Activated CD4-positive, alpha-beta memory T cell treated with anti-CD3 and anti-CD28 coated beads, Interleukin-2, amount 10 ng/mL, durations not matched to agents 7 days and 5 days (primary cell): Measurements from ENCODE around the gene SMIM5. TPM values are rescaled to one million over a fixed set of nuclear protein-coding genes. Genes with fewer than 3 reads are reported as not detected.
"Not testable (repeated sequence)": the region's sequence is repeated elsewhere in the genome, so short reads cannot be mapped to it uniquely, and the experiment has no call there.

Experiments
- CTCF ChIA-PET: fragments of 350-600 bp; sonication (Branson Sonifier 250); formaldehyde crosslinking; loops from one replicate; lab custom pipeline; 2021; ENCODE audit warnings: antibody characterized with exemption, inconsistent platforms; lab: Charles Lee
- POLR2A ChIA-PET: fragments of 350-600 bp; sonication (Branson Sonifier 250); formaldehyde crosslinking; loops from one replicate; lab custom pipeline; 2021; ENCODE audit warnings: antibody characterized with exemption; lab: Charles Lee
- DNase-seq: peaks from one replicate; pipeline ENCODE4 v3.0.0-alpha.2; 2020
- H3K27ac Mint-ChIP-seq: one replicate; pipeline ENCODE4 v1.8.0; 2021; ENCODE audit warnings: mild to moderate bottlenecking, mixed read lengths
- H3K27me3 Mint-ChIP-seq: one replicate; pipeline ENCODE4 v1.8.0; 2021; ENCODE audit warnings: mixed read lengths
- H3K36me3 Mint-ChIP-seq: one replicate; pipeline ENCODE4 v1.8.0; 2021; ENCODE audit warnings: low read depth, mixed read lengths
- H3K4me1 Mint-ChIP-seq: one replicate; pipeline ENCODE4 v1.8.0; 2021; ENCODE audit warnings: mixed read lengths
- H3K4me3 Mint-ChIP-seq: one replicate; pipeline ENCODE4 v1.8.0; 2021; ENCODE audit warnings: mild to moderate bottlenecking, mixed read lengths
- H3K9me3 Mint-ChIP-seq: one replicate; pipeline ENCODE4 v1.8.0; 2021; ENCODE audit warnings: mixed read lengths
- total RNA-seq, 2 experiments: library from RNA; stranded (reverse); gene quantifications; one replicate each; pipeline ENCODE4 v1.2.3, GENCODE V29; 2021

SMIM5 gene
- total RNA-seq, 2 experiments from 2014 or later, result not detected

DNA sequence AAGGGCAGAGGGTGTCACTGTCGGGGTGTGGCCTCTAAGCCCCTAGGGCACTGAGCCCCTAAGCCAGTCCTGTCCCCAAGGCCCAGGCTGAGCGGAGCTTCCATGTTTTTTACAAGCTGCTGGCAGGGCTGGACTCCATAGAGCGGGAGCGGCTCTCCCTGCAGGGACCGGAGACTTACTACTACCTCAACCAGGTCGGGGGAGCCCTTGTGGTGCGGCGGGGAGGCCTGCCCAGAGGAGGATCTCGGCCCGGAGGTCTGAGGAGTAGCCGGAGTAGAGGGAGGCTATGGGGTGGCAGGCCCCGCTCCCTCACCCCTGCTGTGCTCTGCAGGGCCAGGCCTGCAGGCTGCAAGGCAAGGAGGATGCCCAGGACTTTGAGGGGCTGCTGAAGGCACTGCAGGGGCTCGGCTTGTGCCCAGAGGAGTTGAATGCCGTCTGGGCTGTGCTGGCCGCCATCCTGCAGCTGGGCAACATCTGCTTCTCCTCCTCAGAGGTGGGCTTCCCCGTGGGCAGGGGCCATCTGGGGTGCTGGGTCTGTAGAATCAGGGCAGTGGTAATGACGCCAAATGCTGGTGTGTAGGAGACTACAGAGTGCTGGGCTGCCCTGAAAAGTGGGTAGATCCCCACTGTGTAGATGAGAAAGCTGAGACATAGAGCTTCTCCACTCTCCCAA is 40.8 kb upstream of the SMIM5 start:
- H3K4me3 Mint-ChIP-seq, result no peak overlapping the region
- POLR2A ChIA-PET, result no interaction called here
- H3K27ac Mint-ChIP-seq, result no peak overlapping the region
- H3K27me3 Mint-ChIP-seq, result peaks cover 4% of the 10 kb centered on the region
- no peaks in the 10 kb centered on the region for H3K36me3 Mint-ChIP-seq
- CTCF ChIA-PET, result interaction anchor here (0.6 to 6.4 kb wide), 5 partner anchors 9 to 1106 kb away, joined by 3 to 38 read pairs (median 3); no protein-coding TSS in a partner anchor
- peaks cover 15% of the 10 kb centered on the region for H3K4me1 Mint-ChIP-seq
- no peaks in the 10 kb centered on the region for H3K9me3 Mint-ChIP-seq
- DNase-seq, result no peak

DNA sequence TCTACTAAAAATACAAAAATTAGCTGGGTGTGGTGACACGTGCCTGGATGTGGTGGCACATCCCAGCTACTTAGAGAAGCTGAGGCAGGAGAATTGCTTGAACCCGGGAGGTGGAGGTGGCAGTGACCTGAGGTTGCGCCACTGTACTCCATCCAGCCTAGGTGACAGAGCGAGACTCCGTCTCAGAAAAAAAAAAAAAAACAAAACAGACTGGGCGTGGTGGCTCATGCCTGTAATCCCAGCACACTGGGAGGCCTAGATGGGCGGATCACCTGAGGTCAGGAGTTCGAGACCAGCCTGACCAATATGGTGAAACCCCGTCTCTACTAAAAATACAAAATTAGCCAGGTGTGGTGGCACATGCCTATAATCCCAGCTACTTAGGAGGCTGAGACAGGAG is 39.8 kb upstream of the SMIM5 start:
- DNase-seq, H3K27ac Mint-ChIP-seq, H3K36me3 Mint-ChIP-seq, H3K4me3 Mint-ChIP-seq, H3K9me3 Mint-ChIP-seq, POLR2A ChIA-PET, H3K27me3 Mint-ChIP-seq: not testable (repeated sequence)
- CTCF ChIA-PET, result interaction anchor here (0.6 to 6.4 kb wide), 5 partner anchors 8 to 1105 kb away, joined by 3 to 38 read pairs (median 4); no protein-coding TSS in a partner anchor
- peaks cover 15% of the 10 kb centered on the region for H3K4me1 Mint-ChIP-seq

- H3K4me3 Mint-ChIP-seq, result no peak overlapping the region
- H3K27ac Mint-ChIP-seq, result no peak overlapping the region
- H3K36me3 Mint-ChIP-seq, result no peaks in the 10 kb centered on the region
- H3K4me1 Mint-ChIP-seq, result peaks cover 11% of the 10 kb centered on the region
- POLR2A ChIA-PET, result no interaction called here
- DNase-seq, result no peak
- no peaks in the 10 kb centered on the region for H3K27me3 Mint-ChIP-seq
- CTCF ChIA-PET, result interaction anchor here (1.0 kb wide), 1 partner anchor 39 kb away, joined by 4 read pairs; the partner anchor contains the start of gene SMIM5
- no peaks in the 10 kb centered on the region for H3K9me3 Mint-ChIP-seq
Measured at GRCh38 chr17:75594499-75595283, 38.5 kb upstream of the SMIM5 start.

DNA sequence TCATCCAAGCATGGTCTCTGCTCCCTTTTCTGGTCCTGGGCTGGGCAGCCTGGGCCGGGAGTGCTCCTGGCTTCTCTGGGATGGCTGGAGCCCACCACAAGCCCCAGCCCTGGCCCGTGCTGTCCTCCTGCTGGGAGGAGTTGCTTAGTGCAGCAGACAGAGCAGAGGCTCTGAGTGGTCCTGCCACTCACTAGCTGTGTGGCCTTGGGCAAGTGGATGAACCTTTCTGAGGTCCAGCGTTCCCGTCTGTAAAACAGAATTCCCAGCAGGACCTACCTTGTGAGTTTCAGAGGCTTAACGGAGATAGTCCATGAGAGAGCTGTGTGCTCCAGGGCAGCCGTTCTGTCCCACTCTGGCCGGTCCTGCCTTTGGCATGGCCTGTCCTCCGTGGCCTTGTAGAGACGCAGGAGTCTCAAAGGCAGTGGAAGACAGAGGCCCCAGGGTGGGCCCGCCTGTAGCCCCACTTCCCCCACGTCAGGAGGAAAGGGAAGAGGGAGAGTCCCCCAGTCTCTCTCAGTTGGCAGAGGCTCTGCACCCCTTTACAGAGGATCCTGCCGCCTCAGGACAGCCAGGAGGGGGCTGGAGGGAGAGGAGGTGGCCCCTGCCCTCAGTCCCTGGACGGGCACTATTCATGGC is 37.8 kb upstream of the SMIM5 start:
- Mint-ChIP-seq H3K36me3 (no peaks in the 10 kb centered on the region), H3K4me1 (peaks cover 8% of the 10 kb centered on the region), H3K27ac (no peak overlapping the region), H3K9me3 (no peaks in the 10 kb centered on the region), H3K4me3 (no peak overlapping the region), H3K27me3 (no peaks in the 10 kb centered on the region)
- DNase-seq, result no peak
- CTCF ChIA-PET, result interaction anchor here (1.0 kb wide), 1 partner anchor 38 kb away, joined by 4 read pairs; the partner anchor contains the start of gene SMIM5
- POLR2A ChIA-PET, result no interaction called here

- H3K9me3 Mint-ChIP-seq, result no peaks in the 10 kb centered on the region
- no peaks in the 10 kb centered on the region for H3K27me3 Mint-ChIP-seq
- no peaks in the 10 kb centered on the region for H3K36me3 Mint-ChIP-seq
- no peak overlapping the region for H3K4me3 Mint-ChIP-seq
- POLR2A ChIA-PET, result no interaction called here
- H3K27ac Mint-ChIP-seq, result no peak overlapping the region
- CTCF ChIA-PET, result no interaction called here
- peaks cover 5% of the 10 kb centered on the region for H3K4me1 Mint-ChIP-seq
- DNase-seq, result no peak
Measured at GRCh38 chr17:75595920-75596313, 37.3 kb upstream of the SMIM5 start.

GRCh38 chr17:75596320-75597087 is 36.7 kb upstream of the SMIM5 start:
- H3K27me3 Mint-ChIP-seq, result no peaks in the 10 kb centered on the region
- ChIA-PET CTCF (no interaction called here), POLR2A (no interaction called here)
- H3K4me1 Mint-ChIP-seq, result no peaks in the 10 kb centered on the region
- H3K9me3 Mint-ChIP-seq, result no peaks in the 10 kb centered on the region
- H3K36me3 Mint-ChIP-seq, result no peaks in the 10 kb centered on the region
- no peak overlapping the region for H3K27ac Mint-ChIP-seq
- H3K4me3 Mint-ChIP-seq, result no peak overlapping the region
- DNase-seq, result no peak

DNA sequence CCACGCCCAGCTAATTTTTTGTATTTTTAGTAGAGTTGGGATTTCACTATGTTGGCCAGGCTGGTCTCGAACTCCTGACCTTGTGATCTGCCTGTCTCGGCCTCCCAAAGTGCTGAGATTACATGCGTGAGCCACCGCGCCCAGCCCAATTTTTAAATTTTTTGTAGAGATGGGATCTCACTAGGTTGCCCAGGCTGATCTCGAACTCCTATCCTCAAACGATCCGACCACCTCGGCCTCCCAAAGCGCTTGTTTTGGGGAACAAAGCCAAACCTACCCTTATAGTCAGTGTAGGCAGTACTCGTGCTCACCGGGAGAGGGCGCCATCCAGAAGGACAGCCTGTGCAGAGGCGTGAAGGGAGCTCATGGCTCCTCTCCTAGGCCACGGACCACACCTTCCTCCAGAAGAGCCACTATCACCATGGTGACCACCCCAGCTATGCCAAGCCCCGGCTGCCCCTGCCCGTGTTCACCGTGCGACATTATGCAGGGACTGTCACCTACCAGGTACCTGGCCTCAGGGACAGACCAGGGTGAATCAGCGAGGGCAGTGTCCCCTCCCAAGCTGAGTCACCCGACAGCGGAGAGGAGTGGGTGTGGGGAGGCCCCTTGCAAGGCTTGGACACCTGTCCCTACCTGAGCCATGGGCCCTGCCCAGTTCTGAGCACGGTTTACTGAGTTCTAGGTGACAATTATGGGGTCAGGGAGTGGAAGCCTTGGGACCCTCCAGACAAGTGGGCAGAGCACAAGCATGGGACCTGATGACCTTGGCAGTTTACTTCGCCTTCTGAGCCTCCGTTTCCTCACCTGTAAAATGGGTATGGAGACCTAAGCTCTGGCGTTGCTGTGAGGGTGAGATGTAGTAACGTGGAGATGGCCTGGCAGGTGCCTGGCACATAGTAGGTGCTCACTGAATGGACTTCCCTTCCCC is 31.9 kb upstream of the SMIM5 start:
- H3K27me3 Mint-ChIP-seq, result no peaks in the 10 kb centered on the region
- CTCF ChIA-PET, result interaction anchor here (0.6 to 5.2 kb wide), 28 partner anchors 9 to 289 kb away, joined by 3 to 38 read pairs (median 4); partner anchors contain the start of genes RECQL5, SAP30BP, SMIM5 and TMEM94
- no peak overlapping the region for H3K4me3 Mint-ChIP-seq
- H3K27ac Mint-ChIP-seq, result no peak overlapping the region
- H3K36me3 Mint-ChIP-seq, result no peaks in the 10 kb centered on the region
- DNase-seq, result peak; percentile 74
- no peaks in the 10 kb centered on the region for H3K9me3 Mint-ChIP-seq
- POLR2A ChIA-PET, result interaction anchor here (1.1 kb wide), 1 partner anchor 12 kb away, joined by 4 read pairs; no protein-coding TSS in a partner anchor
- H3K4me1 Mint-ChIP-seq, result peaks cover 3% of the 10 kb centered on the region

- no peak overlapping the region for H3K4me3 Mint-ChIP-seq
Measured at GRCh38 chr17:75602644-75603043, 30.6 kb upstream of the SMIM5 start.

GRCh38 chr17:75603123-75603522 is 30.1 kb upstream of the SMIM5 start:
- POLR2A ChIA-PET, result no interaction called here
- Mint-ChIP-seq H3K27me3 (no peaks in the 10 kb centered on the region), H3K9me3 (no peaks in the 10 kb centered on the region), H3K4me1 (peaks cover 10% of the 10 kb centered on the region), H3K4me3 (no peak overlapping the region), H3K27ac (no peak overlapping the region), H3K36me3 (no peaks in the 10 kb centered on the region)
- CTCF ChIA-PET, result interaction anchor here (1.5 to 5.2 kb wide), 3 partner anchors 12 to 150 kb away, joined by 3 to 38 read pairs (median 5); no protein-coding TSS in a partner anchor
- DNase-seq, result no peak

More at GRCh38 chr17:75602644-75603043, 30.6 kb upstream of the SMIM5 start:
- H3K27me3 Mint-ChIP-seq, result no peaks in the 10 kb centered on the region
- POLR2A ChIA-PET, result no interaction called here
- H3K36me3 Mint-ChIP-seq, result no peaks in the 10 kb centered on the region
- H3K9me3 Mint-ChIP-seq, result no peaks in the 10 kb centered on the region
- DNase-seq, result no peak
- H3K27ac Mint-ChIP-seq, result no peak overlapping the region
- H3K4me1 Mint-ChIP-seq, result peaks cover 8% of the 10 kb centered on the region
- CTCF ChIA-PET, result interaction anchor here (1.4 to 5.2 kb wide), 7 partner anchors 12 to 151 kb away, joined by 3 to 38 read pairs (median 8); partner anchors contain the start of gene SMIM5

DNA sequence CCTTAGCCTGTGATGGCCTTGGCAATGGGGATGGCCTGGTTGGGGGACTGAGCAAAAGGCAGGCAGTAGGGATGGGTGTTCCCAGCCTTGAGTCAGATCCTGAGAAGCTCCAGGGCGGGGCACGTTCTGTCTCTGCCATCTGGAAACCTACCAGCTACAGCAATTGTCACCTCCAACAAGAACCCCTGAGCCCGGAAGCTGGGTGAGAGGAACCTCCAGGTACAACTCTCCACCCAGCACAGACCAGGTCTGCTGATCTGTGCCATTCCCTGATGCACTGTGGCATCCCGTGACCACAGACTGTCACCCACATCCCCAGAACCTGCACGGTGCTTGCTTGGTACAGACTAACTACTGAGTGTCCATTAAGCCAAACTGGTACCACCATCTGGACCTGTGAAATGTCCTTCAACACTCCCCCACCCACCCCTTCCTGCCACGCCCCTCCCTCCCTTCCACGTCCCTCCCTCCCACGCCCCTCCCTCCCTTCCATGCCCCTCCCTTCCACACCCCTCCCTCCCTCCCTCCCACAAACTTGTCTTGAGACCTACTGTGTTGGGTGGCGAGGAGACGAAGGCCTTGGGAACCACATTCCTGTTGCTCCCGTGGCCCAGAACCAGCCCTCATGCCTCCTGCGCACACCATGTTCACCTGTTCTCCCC is 29.1 kb upstream of the SMIM5 start:
- ChIA-PET POLR2A (no interaction called here), CTCF (interaction anchor here (0.5 to 5.2 kb wide), 4 partner anchors 13 to 550 kb away, joined by 3 to 38 read pairs (median 4); no protein-coding TSS in a partner anchor)
- no peaks in the 10 kb centered on the region for H3K27me3 Mint-ChIP-seq
- no peak overlapping the region for H3K4me3 Mint-ChIP-seq
- no peak for DNase-seq
- H3K36me3 Mint-ChIP-seq, result no peaks in the 10 kb centered on the region
- peaks cover 10% of the 10 kb centered on the region for H3K4me1 Mint-ChIP-seq
- H3K9me3 Mint-ChIP-seq, result no peaks in the 10 kb centered on the region
- H3K27ac Mint-ChIP-seq, result no peak overlapping the region

DNA sequence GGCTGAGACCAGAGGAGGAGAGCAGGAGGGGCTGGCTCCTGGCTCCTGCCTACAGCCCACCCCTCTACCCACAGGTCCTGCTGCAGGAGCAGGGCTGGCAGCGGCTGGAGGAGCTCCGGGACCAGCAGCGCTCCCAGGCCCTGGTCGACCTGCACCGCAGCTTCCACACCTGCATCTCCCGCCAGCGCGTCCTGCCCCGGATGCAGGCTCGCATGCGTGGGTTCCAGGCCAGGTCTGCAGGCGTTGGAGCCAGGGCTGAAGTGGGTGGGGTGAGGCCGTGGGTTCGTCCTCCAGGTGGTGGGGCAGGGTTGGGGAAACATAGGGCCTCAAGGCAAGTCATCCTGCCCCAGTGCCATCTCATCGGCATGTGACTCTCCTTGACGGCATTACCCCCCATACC is 27.4 kb upstream of the SMIM5 start:
- H3K4me3 Mint-ChIP-seq, result no peak overlapping the region
- no peaks in the 10 kb centered on the region for H3K36me3 Mint-ChIP-seq
- peaks cover 10% of the 10 kb centered on the region for H3K4me1 Mint-ChIP-seq
- no peak for DNase-seq
- no peaks in the 10 kb centered on the region for H3K27me3 Mint-ChIP-seq
- no peaks in the 10 kb centered on the region for H3K9me3 Mint-ChIP-seq
- no peak overlapping the region for H3K27ac Mint-ChIP-seq
- POLR2A ChIA-PET, result no interaction called here
- CTCF ChIA-PET, result no interaction called here
